Thoracic aorta (tissue), 2 donors: Measurements from ENCODE around the gene POLH. TPM values are rescaled to one million over a fixed set of nuclear protein-coding genes. Genes with fewer than 3 reads are reported as not detected.

ENCODE experiments used
- ATAC-seq: fragments of 150-250 bp; one replicate; pipeline ENCODE4 v1.8.0; 2017; ENCODE audit warnings: low read depth; ENCODE audit not compliant: insufficient number of reproducible peaks, low FRiP score
- DNase-seq: peaks from one replicate; pipeline ENCODE4 v3.0.0-alpha.2; 2020; ENCODE audit warnings: low spot score
- H3K27ac ChIP-seq, 2 donors: fragments of 200-600 bp; sonication (generic); 1 replicate in 1 of 2; 2 replicates in 1 of 2; pipeline ENCODE4 v1.5.1; 2016; ENCODE audit warnings: mild to moderate bottlenecking in 2 of 2, moderate library complexity in 2 of 2
- H3K27me3 ChIP-seq: fragments of 200-600 bp; sonication (generic); replicated peaks from 2 replicates; pipeline ENCODE4 v1.6.0; 2016; ENCODE audit warnings: mild to moderate bottlenecking; ENCODE audit not compliant: insufficient read depth
- H3K36me3 ChIP-seq: fragments of 200-600 bp; sonication (generic); one replicate; pipeline ENCODE4 v1.5.1; 2016
- H3K4me1 ChIP-seq, 2 donors: fragments of 200-600 bp; sonication (generic); 1 replicate in 1 of 2; 2 replicates in 1 of 2; pipeline versions ENCODE4 v1.5.1 to v1.6.0; 2016; ENCODE audit warnings: low read depth in 2 of 2, mild to moderate bottlenecking in 1 of 2; ENCODE audit not compliant: control insufficient read depth in 1 of 2
- H3K4me3 ChIP-seq: fragments of 200-600 bp; sonication (generic); 2 replicates; pipeline ENCODE4 v1.5.1; 2016; ENCODE audit warnings: mild to moderate bottlenecking
- H3K9me3 ChIP-seq: fragments of 200-600 bp; sonication (generic); 2 replicates; pipeline ENCODE4 v1.5.1; 2016
- total RNA-seq, 2 donors: library from RNA; depleted of rRNA; stranded (reverse); fragments of >200 nt; gene quantifications; one replicate each; pipeline versions ENCODE4 v1.1.0 to v1.2.3, GENCODE V29; 2016
- TF ChIP-seq, protein P1 (sequence below): fragments of 200-600 bp; sonication (generic); IDR thresholded peaks from one replicate; pipeline ENCODE4 v1.5.1; 2019; ENCODE audit warnings: antibody characterized with exemption

The POLH gene
- total RNA-seq, 2 donors from 2014 or later: 9.0 to 11.9 TPM

DNA sequence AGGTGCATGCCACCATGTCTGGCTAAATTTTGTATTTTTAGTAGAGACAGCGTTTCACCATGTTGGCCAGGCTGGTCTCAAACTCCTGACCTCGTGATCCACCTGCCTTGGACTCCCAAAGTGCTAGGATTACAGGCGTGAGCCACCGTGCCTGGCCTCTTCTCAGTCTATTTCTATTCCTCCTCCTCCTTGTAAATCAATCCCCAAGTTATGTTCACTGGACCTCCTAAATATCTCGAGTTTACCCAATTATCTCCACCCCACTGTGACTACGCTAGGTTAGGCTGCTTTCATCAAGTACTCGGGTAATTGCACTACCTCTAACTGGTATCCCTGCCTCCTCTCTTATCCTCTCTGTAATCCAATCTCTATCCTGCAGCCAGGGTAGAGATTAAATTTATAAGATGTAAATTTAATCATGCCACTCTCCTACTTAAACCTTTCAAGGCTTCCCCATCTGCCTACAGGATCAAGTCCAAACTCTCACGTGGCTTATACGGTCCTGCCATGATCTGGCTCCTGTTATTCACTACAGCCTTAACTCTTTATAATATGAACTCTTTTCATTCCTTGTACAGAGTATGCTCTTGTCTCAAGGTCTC is 58.8 kb downstream of the POLH start:
- peak overlapping the region; percentile 85 for H3K4me3 ChIP-seq
- ATAC-seq: no peak
- H3K36me3 ChIP-seq: peaks cover 2% of the 10 kb centered on the region
- TF ChIP-seq, protein P1, sequence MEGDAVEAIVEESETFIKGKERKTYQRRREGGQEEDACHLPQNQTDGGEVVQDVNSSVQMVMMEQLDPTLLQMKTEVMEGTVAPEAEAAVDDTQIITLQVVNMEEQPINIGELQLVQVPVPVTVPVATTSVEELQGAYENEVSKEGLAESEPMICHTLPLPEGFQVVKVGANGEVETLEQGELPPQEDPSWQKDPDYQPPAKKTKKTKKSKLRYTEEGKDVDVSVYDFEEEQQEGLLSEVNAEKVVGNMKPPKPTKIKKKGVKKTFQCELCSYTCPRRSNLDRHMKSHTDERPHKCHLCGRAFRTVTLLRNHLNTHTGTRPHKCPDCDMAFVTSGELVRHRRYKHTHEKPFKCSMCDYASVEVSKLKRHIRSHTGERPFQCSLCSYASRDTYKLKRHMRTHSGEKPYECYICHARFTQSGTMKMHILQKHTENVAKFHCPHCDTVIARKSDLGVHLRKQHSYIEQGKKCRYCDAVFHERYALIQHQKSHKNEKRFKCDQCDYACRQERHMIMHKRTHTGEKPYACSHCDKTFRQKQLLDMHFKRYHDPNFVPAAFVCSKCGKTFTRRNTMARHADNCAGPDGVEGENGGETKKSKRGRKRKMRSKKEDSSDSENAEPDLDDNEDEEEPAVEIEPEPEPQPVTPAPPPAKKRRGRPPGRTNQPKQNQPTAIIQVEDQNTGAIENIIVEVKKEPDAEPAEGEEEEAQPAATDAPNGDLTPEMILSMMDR: no peak
- H3K4me1 ChIP-seq: peaks cover 17 to 34% of the 10 kb centered on the region in 2 donors
- H3K27me3 ChIP-seq: no peaks in the 10 kb centered on the region
- H3K27ac ChIP-seq: peak overlapping the region in 1 of 2 donors; percentile 67
- DNase-seq: no peak
- no peaks in the 10 kb centered on the region for H3K9me3 ChIP-seq

DNA sequence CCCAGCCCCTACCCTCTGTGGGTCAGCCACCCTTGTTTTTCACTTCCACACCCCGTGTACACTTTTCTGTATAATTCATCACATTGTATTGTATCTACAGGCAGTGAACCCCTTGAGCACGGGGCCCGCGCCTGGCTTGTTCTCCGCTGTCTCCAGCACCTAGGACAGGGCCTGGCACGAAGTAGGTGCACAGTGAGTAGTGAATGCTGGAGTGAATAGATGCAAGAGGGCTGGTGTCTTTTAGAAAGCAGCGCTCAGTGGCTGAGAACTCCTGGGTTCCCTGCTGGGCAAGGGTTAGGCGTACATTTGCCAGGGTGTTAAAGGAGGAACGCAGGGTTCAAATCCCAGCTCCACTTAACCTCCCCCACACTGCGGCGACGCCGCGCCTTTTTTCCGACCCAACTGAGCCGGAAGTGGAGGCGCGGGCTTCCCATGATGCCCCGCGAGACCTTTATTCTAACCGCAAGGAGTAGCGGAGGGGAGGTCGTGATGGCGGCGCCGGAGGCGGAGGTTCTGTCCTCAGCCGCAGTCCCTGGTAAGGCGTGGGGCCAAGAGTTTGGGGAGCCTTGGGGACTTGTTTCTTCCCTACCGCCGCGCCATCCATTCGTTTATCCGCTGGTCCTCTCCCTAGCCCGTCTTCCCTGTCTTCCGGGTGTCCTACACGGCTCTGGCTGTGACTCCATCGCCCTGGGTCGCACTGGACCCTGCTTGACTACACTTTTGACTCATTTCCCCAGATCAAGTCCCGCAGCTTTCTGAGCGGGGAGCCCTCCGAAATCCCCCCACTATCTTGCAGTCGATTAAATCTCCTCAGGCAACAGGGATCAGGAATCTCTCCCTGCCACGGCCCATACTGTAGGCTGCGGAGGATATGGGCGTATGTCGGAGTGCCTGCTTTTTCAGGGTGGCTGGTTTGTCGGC is 59.7 kb downstream of the POLH start, which contains the start of gene MAD2L1BP:
TSS of gene MAD2L1BP (plus strand) at position 454 of the 921 bp plus-strand sequence. CDS start at position 490, 36 bp downstream.
- H3K36me3 ChIP-seq: peaks cover 10% of the 10 kb centered on the region
- H3K27ac ChIP-seq: peak within 1 kb of the TSS; percentile 62 to 67
- H3K4me1 ChIP-seq: peaks cover 14 to 30% of the 10 kb centered on the region in 2 donors
- no peaks in the 10 kb centered on the region for H3K27me3 ChIP-seq
- H3K4me3 ChIP-seq: peak within 1 kb of the TSS; percentile 85
- H3K9me3 ChIP-seq: no peaks in the 10 kb centered on the region
- ATAC-seq: peak; percentile 73
- DNase-seq: peak; percentile 34
- TF ChIP-seq, protein P1: no peak

DNA sequence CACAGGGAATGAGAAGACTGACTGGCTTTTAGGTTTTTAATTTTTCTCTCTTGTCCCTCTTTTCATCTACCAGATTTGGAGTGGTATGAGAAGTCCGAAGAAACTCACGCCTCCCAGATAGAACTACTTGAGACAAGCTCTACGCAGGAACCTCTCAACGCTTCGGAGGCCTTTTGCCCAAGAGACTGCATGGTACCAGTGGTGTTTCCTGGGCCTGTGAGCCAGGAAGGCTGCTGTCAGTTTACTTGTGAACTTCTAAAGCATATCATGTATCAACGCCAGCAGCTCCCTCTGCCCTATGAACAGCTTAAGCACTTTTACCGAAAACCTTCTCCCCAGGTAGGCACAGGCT is 60.3 kb downstream of the POLH start:
- Histone ChIP-seq H3K4me1 (peaks cover 14 to 30% of the 10 kb centered on the region in 2 donors), H3K4me3 (peak overlapping the region; percentile 85), H3K27ac (peak overlapping the region; percentile 62 to 67), H3K9me3 (no peaks in the 10 kb centered on the region), H3K27me3 (no peaks in the 10 kb centered on the region), H3K36me3 (peaks cover 13% of the 10 kb centered on the region)
- TF ChIP-seq, protein P1: no peak
- ATAC-seq: no peak
- DNase-seq: no peak

DNA sequence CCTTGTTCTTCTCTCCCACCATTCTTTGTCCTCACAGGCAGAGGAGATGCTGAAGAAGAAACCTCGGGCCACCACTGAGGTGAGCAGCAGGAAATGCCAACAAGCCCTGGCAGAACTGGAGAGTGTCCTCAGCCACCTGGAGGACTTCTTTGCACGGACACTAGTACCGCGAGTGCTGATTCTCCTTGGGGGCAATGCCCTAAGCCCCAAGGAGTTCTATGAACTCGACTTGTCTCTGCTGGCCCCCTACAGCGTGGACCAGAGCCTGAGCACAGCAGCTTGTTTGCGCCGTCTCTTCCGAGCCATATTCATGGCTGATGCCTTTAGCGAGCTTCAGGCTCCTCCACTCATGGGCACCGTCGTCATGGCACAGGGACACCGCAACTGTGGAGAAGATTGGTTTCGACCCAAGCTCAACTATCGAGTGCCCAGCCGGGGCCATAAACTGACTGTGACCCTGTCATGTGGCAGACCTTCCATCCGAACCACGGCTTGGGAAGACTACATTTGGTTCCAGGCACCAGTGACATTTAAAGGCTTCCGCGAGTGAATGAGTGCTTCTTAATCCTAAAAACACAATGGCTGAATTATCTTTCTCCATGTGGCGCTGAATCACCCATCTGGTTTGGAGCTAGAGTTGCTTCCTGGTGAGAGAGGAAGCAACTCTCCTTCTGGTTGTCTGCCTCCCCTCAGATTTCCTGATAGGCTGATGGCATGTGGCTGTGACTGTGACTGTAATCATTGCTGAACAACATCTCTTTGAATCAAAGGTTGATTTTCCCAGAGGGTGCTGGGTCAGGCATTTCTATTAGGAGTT is 64.2 kb downstream of the POLH start:
- no peak for DNase-seq
- Histone ChIP-seq H3K36me3 (peaks cover 22% of the 10 kb centered on the region), H3K4me1 (peaks cover 14 to 30% of the 10 kb centered on the region in 2 donors)

More for the DNA sequence above, 64.2 kb downstream of the POLH start:
- no peak overlapping the region for H3K27ac ChIP-seq
- no peaks in the 10 kb centered on the region for H3K27me3 ChIP-seq
- no peak for ATAC-seq
- H3K9me3 ChIP-seq: no peaks in the 10 kb centered on the region
- H3K4me3 ChIP-seq: no peak overlapping the region
- TF ChIP-seq, protein P1: no peak
